HG02571 (cell line): Measurements from ENCODE around the gene CHST9.
"Not testable (repeated sequence)": the region's sequence is repeated elsewhere in the genome, so short reads cannot be mapped to it uniquely, and the experiment has no call there.

Source experiments
- ATAC-seq: cut with Tn5 transposase; IDR thresholded peaks from one replicate; pipeline ENCODE4 v1.9.1; 2021; ENCODE audit warnings: mild to moderate bottlenecking, moderate library complexity; ENCODE audit not compliant: unreplicated experiment

The CHST9 gene

GRCh38 chr18:27108842-27109241 lies 76.3 kb downstream of the CHST9 start:
- ATAC-seq: no peak

GRCh38 chr18:27104743-27105142 lies 80.4 kb downstream of the CHST9 start:
- no peak for ATAC-seq

GRCh38 chr18:27094621-27095020 lies 90.5 kb downstream of the CHST9 start:
- no peak for ATAC-seq

GRCh38 chr18:27093290-27093689 lies 91.8 kb downstream of the CHST9 start:
- ATAC-seq: not testable (repeated sequence)

- ATAC-seq: no peak
Measured at GRCh38 chr18:27081701-27082100, 103.4 kb downstream of the CHST9 start.

- no peak for ATAC-seq
Measured at GRCh38 chr18:27075828-27076227, 109.3 kb downstream of the CHST9 start.

- ATAC-seq: peak; percentile 99
Measured at GRCh38 chr18:27073404-27073830, 111.7 kb downstream of the CHST9 start.

- ATAC-seq: no peak
Measured at GRCh38 chr18:27064673-27065072, 120.4 kb downstream of the CHST9 start.

GRCh38 chr18:27062802-27063201 lies 122.3 kb downstream of the CHST9 start:
- no peak for ATAC-seq

GRCh38 chr18:27061488-27062095 lies 123.5 kb downstream of the CHST9 start:
- no peak for ATAC-seq

GRCh38 chr18:27057519-27058234 lies 127.4 kb downstream of the CHST9 start:
- no peak for ATAC-seq

GRCh38 chr18:27054926-27055325 lies 130.2 kb downstream of the CHST9 start:
- ATAC-seq: no peak

GRCh38 chr18:27049969-27050368 lies 135.1 kb downstream of the CHST9 start:
- no peak for ATAC-seq

- ATAC-seq: no peak
Measured at GRCh38 chr18:27045342-27045741, 139.8 kb downstream of the CHST9 start.

- ATAC-seq: no peak
Measured at GRCh38 chr18:27042177-27042576, 142.9 kb downstream of the CHST9 start.

- ATAC-seq: no peak
Measured at GRCh38 chr18:27040796-27041195, 144.3 kb downstream of the CHST9 start.

- ATAC-seq: no peak
Measured at GRCh38 chr18:27033722-27034121, 151.4 kb downstream of the CHST9 start.

GRCh38 chr18:27030421-27030820 lies 154.7 kb downstream of the CHST9 start:
- ATAC-seq: no peak

- no peak for ATAC-seq
Measured at GRCh38 chr18:27022477-27022876, 162.6 kb downstream of the CHST9 start.

- no peak for ATAC-seq
Measured at GRCh38 chr18:27017901-27018500, 167.1 kb downstream of the CHST9 start.

GRCh38 chr18:27014841-27015240 lies 170.3 kb downstream of the CHST9 start:
- no peak for ATAC-seq

- no peak for ATAC-seq
Measured at GRCh38 chr18:27010784-27011183, 174.3 kb downstream of the CHST9 start.
